GM19397 (cell line): ENCODE data around the gene PDE11A.

ENCODE experiments used
- ATAC-seq: cut with Tn5 transposase; IDR thresholded peaks from one replicate; pipeline ENCODE4 v1.9.1; 2021; ENCODE audit warnings: mild to moderate bottlenecking, moderate library complexity; ENCODE audit not compliant: unreplicated experiment

Gene PDE11A

DNA sequence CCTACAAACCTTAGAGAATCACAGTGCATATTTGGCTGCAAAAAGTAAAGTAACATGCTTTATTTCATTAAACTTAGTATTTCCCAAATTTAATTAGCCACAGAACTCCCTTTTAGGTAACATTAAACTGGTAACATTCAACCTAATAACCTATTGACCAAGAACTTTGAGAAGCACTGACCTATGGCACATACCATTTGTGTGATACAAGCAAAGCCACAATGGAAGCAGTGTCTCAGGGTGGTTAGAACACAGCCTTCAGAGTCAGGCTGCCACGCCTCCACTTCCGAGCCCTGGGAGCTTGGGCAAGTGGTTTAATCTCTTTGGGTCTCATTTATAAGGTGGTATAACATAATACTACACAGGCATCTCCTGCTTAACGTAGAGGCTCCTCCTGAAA is 301.4 kb downstream of the PDE11A start:
- no peak for ATAC-seq

DNA sequence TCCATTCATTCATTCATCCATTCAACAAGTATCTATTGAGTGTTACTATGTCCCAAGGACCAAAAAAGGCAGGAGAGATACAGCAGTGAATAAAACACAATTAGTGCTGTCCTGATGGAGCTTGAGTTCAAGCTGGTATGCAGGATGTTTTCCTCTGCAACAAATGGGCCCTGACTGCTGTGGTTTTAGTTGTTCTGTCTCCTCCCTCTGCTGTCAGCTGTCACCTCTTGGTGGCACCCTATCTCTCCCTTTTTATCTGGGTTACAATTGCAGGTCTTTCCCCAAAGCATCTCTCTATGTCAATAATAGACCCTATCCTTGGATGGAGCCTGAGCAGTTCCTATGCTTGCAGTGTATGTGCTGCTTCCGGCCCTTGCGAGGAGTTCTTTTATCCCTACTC is 304.8 kb downstream of the PDE11A start:
- ATAC-seq = no peak

DNA sequence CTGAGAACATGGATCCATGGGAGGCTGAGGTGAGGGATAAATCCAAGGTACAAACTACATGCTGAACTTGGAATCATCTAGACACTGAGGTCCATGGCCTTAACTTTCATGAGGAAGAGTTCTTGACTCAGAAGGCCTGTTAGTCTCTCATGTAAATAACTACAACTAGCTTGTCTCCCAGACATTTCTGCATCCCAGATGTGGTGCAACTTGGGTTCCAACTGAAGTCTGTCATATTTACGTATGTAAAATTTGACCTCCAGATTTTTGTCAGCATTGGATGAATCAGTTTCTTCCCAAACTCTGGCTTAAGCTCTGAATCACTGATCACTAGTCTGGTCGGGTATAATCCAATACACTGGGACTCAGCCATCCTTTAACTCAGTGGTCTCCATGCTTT is 306.9 kb downstream of the PDE11A start:
- no peak for ATAC-seq

DNA sequence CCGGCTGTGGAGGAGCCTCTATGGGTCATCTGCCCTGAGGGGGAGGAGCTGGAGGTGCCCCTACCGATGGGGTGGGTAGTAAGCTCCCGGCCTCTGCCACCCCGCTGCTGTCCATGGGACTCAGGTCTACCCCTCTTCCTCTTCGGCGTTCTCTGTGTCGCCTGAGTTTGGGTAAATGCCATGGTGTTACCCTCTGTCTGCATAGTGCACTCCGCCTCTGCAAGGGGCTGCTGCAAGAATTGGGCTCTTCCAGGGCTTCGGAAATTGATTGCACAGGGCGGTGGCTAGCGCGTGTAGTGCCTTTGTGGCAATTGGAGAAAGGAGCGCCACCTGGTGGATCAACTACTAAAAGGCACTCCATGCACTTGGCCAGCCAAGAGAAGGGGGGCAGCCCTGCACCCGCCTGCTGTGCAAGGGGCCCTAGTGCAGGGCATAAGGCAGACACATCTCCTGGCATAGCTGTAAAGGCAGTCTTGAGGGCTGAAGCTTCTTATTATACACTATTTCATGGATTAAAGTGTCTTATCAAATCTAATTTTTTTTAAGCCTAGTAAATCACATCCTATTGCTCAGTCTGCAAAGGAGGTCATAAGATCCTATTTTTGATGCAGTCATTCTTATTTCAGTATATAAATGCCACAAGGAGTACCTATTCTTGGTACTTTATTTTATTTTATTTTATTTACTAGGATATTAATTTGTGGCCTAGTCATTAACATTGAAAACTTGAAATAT is 308.9 kb downstream of the PDE11A start:
- peak; percentile 96 for ATAC-seq

DNA sequence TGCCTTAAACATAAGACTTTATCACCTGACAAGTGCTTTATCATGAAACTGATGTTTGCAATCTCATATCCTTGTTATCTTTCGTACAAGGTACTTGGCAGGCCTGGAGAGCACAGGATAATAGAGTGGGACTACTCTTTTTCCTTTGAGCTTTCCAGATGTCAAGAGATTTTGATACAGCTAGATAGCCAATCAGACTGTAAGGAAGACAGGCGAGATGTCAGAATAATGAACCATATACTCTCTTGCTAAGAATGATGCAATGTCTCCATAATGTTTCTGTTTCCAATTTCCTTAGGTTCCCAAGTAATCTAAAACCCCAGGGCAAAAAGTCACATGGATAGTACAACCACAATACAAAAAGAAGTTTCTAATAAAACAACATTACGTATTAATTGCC is 313.1 kb downstream of the PDE11A start:
- ATAC-seq = no peak

DNA sequence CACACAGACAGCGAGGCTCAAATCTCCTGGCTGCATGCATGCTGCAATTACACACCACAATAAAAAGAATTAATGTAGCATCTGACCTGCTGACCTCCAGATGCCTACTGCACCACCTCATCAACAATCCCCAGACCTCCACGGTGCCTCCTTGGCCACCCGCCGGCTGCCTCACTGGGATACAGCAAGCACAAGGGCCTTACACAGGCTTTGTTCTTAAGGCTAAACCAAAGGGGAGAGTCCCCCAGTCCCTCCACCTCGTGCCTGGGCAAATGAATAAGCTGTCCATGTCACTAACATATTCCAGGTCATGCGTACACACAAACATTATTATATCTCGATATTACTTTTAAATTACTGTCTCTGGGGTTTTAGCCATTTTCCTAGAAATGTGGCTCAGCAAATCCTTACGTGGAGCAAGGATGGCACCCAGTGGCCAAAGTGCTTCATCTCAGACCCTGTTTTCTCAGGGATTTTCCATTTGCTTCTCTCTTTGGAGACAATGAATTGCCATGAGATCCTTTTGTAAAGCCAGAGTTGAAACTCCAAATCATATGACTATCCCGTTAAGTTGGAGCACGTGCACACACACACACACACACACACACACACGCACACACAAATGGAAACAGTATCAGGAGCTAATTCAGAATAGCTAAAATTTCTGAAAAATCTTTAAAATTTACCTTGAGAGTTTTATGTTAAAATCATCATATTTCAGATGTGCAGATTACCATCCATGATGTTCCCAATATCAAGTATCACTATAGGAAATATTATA is 313.8 kb downstream of the PDE11A start:
- ATAC-seq = no peak

DNA sequence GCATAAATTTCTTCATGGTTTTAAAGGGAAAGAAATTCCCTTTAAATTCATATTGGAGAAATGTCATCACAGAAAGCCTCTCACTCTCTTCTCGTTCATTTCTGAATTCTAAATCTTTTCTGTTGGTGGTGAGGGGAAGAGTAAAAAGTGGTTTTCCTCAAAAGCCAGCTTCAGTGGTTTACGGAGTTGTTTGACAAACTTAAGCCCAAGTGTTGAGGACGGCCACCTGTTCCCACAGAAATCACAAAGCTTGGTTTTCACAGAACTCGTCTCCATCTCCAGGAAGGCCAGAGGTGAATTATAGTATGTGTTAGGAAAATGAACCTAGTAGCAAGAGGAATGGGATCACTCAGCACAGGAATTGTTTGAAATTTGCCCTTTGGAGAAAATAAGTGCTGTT is 316.2 kb downstream of the PDE11A start:
- no peak for ATAC-seq

DNA sequence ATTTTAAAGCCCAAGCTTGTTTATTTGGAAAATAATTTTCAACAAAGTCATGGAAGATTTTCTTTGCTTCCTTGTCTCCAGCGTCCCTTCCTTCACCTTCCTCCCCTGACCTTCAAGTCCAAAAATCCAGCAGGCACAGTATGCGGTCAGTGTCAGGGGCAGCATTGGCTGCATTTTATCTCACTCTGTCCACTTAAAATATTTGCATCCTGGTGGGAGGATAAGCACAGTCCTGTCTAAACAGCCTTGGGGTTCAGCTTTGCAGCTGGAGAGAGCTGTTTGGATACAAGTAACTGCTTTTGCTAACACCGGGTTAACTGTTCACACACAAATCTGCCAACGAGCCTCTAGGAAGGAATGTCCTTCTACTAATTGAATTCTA is 318.1 kb downstream of the PDE11A start:
- ATAC-seq = no peak

DNA sequence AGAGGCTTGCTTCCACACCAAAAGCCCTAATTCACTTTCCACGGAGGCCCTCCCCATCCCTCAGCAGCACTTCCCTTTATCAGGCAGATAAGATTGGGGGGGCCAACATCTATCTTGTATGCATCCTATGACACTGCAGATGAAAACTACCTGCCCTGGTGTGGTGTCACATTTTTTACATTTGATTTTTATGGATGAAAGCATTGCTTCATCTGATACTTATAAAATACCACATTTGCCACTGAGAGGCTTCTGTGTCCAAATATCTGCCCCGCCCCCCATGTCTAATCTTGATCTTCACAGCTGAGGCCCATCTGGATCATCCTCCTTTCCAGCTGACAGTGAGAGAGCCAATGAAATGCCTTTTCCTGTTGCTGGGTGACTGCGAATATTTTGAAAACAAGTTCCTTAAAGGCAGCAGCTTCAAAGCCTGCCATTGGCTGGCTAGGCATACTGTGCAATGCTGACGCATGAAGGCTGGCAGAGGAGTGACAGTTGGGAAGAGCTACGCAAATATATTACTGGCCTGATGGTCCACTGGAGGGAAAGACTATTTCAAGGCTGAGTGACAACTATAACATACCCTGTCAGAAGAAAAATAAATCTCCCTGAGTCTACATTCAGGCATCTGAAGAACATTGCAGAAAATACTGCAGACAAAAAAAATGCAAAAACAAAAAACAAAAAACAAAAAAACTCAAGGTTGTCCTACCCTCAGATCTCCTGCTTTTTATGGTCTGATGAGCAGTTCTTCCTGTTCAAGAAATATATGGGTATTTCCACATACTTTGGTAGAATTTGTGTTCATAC is 318.7 kb downstream of the PDE11A start:
- no peak for ATAC-seq

DNA sequence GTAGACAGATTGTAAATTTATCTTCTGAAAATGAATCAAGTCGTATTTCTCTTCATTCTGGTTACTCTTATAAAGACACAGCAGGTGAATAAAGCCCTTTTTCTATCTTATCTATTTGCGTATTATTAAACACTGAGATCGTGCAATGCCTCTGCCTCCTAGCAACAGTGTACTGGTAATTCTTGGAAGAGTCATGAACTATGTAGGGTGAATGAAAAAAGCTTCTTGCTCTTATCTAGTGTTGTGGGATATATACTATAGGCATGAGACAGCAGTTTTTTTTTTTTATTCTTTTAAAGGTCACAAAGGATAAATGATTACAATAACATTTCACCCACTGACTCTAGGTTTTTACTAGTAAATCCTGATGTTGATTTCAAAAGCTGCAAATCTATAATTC is 324.2 kb downstream of the PDE11A start:
- no peak for ATAC-seq

DNA sequence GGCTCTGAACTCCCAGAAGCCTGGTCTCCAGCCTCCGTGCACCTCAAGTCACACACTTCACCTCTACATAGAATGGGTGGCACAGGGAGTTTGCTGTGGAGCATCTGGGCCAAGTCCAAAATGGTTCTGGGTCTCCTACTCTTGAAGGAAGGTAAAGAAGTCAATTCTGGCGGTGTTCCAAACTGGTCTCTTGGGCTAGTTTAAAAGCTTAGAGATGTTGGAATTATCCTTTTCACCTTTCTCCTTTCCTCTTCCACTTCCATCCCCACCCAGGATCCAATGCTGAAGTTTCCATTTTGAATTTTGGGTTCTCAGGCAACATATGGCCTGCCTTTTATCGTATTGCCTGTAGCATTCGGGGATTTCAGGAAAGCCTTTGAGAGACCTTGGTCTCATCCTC is 325.2 kb downstream of the PDE11A start:
- no peak for ATAC-seq

DNA sequence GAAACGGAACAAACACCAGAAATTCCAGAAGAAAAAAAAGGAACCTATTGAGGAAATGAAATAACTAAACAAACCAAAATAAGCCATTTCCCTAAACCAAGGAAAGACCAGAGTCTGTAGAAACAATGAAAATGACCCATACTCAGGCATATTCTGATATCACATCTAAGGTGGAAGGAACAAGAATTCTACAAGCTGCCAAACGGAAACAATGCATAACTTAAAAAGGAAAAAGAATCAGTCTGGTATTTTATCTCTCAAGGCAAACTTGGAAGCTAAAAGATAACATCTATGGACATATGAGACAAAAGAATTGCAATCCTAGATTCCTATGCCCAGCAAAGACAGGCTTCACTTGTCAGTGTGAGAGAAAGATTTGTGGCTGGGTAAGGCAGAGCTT is 326.2 kb downstream of the PDE11A start:
- no peak for ATAC-seq

DNA sequence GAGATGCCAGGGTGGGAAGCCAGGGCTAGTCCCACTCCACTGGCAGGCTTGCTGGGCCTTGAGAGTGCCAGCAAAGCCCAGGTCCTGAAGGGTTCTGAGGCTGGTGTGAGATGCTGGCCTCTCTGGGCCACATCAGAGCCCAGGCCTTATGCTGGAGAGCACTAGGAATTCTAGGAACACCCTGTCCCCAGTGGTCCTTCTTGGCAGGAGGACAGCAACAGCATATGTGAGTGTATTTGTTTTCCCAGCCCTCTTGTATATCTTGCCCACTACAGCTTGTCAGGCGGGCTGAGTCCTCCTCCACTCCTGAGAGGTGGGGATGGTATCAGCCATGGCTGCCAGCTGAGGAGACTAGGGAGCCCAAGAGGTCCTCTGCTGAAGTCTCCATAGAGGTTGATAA is 327.0 kb downstream of the PDE11A start:
- no peak for ATAC-seq

DNA sequence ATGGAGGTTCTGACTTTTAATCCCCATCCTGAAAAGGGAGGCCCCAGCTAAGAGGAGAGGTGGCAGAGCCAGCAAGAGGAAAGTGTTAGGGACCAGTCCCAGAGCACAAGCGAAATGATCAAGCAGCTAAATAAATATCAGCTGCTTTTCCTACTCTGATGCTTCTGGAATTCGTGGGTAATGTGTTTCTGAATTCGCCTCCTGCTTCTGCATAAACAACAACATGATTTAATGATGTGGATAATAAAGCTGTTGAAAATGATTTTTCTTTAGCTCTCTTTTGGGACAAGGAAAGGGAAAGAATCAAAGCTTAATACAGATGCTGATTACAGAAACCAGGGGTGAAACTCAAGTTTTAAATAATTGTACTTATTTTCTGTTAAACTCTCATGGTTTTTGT is 329.7 kb downstream of the PDE11A start:
- ATAC-seq = no peak

DNA sequence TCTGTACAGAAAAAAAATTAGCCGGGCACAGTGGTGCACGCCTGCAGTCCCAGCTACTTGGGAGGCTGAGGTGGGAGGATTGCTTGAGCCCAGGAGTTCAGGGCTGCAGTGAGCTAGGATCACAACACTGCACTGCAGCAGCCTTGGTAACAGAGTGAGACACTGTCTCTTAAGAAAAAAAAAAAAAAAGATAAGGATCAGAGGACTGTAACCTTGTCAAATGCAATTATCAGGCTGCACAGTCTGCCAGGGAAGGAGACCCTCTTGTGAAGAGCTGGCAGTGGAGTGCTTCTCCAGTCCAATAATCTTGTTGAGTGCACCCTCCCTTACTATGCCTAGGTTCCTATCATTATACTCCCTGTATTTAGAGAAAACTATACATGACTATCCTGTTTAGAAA is 330.7 kb downstream of the PDE11A start:
- no peak for ATAC-seq

DNA sequence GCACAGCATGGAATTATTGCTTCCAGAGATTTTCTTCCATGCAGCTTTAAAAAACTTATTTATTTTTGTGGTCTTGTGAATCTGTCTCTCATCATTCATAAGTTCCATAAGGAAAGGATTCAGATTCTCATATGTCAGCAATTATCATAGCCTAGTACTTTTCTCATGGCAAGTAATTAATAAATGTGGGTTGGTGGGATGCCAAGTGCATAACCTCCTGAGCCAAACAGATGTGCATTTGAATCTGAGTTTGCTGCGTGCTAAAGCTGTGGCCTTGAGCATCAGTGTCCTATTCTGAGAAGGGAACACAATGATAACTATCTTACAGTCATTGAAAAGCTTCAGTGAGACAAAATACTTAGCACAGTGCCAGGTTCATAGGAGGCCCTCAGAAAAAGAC is 331.9 kb downstream of the PDE11A start:
- ATAC-seq = no peak

DNA sequence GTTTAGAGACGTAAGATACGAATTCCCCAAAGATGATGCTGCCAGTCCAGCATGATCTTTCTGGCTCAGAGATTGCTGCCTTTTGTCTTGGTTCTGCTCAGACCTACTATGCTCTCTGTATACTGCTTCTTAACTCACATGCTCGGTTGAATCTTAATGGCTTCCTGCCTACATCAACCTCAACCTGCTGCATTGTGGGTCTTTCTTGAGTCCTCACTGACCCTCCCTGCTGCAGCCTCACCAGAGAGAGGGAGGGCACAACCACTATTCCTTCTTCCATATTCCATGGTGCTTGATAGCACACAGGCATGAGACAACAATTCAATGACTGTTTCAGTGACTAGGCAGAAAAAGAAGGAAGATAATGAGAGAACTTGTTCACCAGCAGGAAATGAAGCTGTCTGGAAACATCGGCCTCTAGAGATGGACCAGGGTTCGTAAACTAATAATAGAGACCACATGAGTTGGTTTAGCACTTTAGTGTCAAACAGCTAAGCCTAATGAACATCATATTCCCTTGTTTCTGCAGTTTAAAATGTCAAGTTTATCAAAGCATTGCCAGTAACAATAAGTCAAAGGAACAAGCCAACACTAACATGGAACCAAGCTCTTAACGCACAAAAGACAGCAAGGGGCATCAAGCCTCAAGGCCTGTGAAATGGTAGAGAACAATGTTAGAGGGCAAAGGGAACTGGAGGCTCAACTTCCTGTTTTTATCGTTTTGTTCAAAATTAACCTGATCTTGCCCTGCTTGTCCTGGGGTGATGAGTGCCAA is 333.9 kb downstream of the PDE11A start:
- ATAC-seq = no peak

DNA sequence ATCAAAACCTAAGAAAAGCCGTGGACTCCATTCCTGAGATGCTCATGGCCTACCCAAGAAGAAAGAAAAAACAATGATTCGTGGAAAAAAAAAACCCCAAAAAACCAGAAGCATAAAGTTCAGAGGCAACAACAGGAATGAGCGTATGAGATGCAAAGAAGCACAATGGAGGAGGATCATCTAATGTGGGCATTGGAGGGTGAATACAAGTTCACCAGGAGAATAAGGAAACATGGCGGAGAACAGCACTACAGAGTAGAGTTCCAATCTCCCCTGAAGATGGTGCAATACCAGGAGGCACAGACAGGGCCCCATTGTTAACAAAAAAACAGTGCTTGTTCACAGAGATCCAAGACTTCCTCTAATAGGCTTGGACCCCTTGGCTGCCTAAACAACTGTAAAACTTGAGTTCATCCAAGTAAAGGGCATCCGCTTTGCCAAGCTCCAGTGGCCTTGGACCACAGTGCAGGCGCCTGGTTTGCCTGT is 337.2 kb downstream of the PDE11A start:
- ATAC-seq = no peak

DNA sequence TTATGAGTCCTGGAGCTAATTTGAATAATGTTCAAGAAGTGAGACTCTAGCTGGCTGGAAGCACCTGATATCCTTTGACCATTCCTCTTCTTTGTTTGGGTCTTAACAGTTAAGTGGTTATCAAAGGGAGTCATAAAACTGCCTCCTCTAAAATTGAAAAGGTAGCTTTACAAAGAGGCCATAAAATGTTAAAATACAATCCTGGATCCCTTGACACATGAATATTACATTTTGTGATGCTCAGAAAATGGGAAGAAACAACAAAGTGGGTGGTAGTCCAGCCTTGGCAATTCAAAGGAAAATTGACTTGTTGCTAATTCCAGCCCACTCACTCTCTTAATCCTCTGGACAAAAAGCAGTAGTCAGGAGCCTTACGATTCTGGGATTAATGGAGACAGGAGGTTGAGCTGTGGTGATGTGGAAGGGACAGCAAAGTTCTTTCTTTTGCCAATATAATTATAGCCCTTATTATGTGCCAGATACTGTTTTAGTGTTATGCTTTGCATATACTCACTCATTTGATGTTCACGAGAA is 339.2 kb downstream of the PDE11A start:
- no peak for ATAC-seq

DNA sequence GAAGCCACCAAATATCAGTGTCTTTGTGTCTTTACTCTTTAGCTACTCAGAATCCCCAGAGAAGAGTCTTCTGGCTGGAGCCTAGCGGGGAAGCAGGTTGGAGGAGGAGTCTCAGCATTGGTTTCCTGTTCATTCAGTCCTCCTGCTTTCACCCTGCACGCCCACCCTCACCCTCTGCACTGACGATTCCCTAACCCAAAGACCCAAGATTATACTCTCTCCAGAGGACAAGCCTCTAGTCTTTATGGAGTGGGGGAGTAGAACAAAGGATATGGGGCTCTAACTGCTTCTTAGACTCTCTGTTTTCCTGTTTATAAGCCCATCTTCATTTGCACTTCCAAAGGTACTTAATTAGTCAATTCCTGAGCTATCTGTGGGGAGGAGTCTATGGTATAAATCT is 341.2 kb downstream of the PDE11A start:
- ATAC-seq = no peak

DNA sequence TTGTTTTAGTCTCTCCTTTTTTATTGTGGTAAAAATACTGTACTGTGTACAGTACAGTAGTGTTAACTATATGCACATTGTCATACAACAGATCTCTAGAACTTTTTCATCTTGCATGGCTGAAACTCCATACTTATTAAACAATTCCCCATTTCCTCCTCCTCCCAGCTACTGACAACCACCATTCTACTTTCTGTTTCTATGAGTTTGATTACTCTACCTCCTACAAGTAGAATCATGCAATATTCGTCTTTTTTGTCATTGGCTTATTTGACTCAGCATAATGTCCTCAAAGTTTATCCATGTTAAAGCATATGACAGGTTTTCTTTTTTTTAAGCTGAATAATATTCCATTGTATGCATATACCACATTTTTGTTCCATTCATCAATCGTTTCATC is 341.8 kb downstream of the PDE11A start:
- ATAC-seq = no peak
